ENCODE results near the gene ARAP3. TPM values are rescaled to one million over a fixed set of nuclear protein-coding genes. Genes with fewer than 3 reads are reported as not detected.

Gene ARAP3
- total RNA-seq, 2 donors from 2014 or later = 3.9 to 4.6 TPM

- no peaks in the 10 kb centered on the region for H3K9me3 ChIP-seq
- H3K4me1 ChIP-seq = peaks cover 14% of the 10 kb centered on the region
- no peaks in the 10 kb centered on the region for H3K36me3 ChIP-seq (replicated peaks in 1 of 2; ENCODE audit: insufficient read depth in 1 of 2, low read depth in 2 of 2)
- TF ChIP-seq POLR2A (IDR thresholded peaks at IDR 0.05) (no peak), CTCF (IDR thresholded peaks at IDR 0.05) (peak; percentile 97 to 99 (median 98))
- intact Hi-C loops (cut with DNase I) = loop anchor here (5.0 kb wide), 1 partner anchor 265 kb away; the partner anchor contains the start of gene PCDH12
- H3K27ac ChIP-seq = no peak overlapping the region
- ATAC-seq (peak; percentile 95), DNase-seq (peak; percentile 85 to 90 (median 88))
- H3K4me3 ChIP-seq = no peak overlapping the region
- 3 to 5% methylated on average over 18 to 30 of the region's 30 CpGs for WGBS, 2 donors
- H3K27me3 ChIP-seq = no peaks in the 10 kb centered on the region
Observed at GRCh38 chr5:141691867-141692532, 10.0 kb upstream of the ARAP3 start.

GRCh38 chr5:141691286-141691866 lies 9.3 kb upstream of the ARAP3 start:
- H3K27ac ChIP-seq = no peak overlapping the region
- 47 to 54% methylated on average over 9 of the region's 9 CpGs for WGBS, 2 donors
- ATAC-seq (no peak), DNase-seq (no peak)
- intact Hi-C loops (cut with DNase I) = loop anchor here (5.0 kb wide), 1 partner anchor 266 kb away; the partner anchor contains the start of gene PCDH12
- H3K4me3 ChIP-seq = no peak overlapping the region
- H3K27me3 ChIP-seq = no peaks in the 10 kb centered on the region
- peaks cover 14% of the 10 kb centered on the region for H3K4me1 ChIP-seq
- TF ChIP-seq CTCF (IDR thresholded peaks at IDR 0.05) = no peak
- no peak for TF ChIP-seq POLR2A (IDR thresholded peaks at IDR 0.05)
- no peaks in the 10 kb centered on the region for H3K36me3 ChIP-seq (replicated peaks in 1 of 2; ENCODE audit: insufficient read depth in 1 of 2, low read depth in 2 of 2)
- H3K9me3 ChIP-seq = no peaks in the 10 kb centered on the region

- ATAC-seq (no peak), DNase-seq (no peak)
- H3K9me3 ChIP-seq = no peaks in the 10 kb centered on the region
- H3K27ac ChIP-seq = no peak overlapping the region
- H3K4me1 ChIP-seq = peaks cover 9% of the 10 kb centered on the region
- intact Hi-C loops (cut with DNase I) = no loop called here
- no peaks in the 10 kb centered on the region for H3K27me3 ChIP-seq
- H3K36me3 ChIP-seq (replicated peaks in 1 of 2; ENCODE audit: insufficient read depth in 1 of 2, low read depth in 2 of 2) = no peaks in the 10 kb centered on the region
- TF ChIP-seq CTCF (IDR thresholded peaks at IDR 0.05) = no peak
- no peak for TF ChIP-seq POLR2A (IDR thresholded peaks at IDR 0.05)
- 55 to 74% methylated on average over 3 of the region's 3 CpGs for WGBS, 2 donors
- no peak overlapping the region for H3K4me3 ChIP-seq
Observed at GRCh38 chr5:141686648-141687416, 4.8 kb upstream of the ARAP3 start.

GRCh38 chr5:141685591-141685990 lies 3.6 kb upstream of the ARAP3 start:
- DNase-seq (no peak), ATAC-seq (no peak)
- Histone ChIP-seq H3K27me3 (no peaks in the 10 kb centered on the region), H3K9me3 (no peaks in the 10 kb centered on the region), H3K36me3 (replicated peaks in 1 of 2; ENCODE audit: insufficient read depth in 1 of 2, low read depth in 2 of 2) (no peaks in the 10 kb centered on the region), H3K27ac (no peak overlapping the region), H3K4me1 (peaks cover 13% of the 10 kb centered on the region), H3K4me3 (no peak overlapping the region)
- TF ChIP-seq CTCF (IDR thresholded peaks at IDR 0.05) = no peak
- no peak for TF ChIP-seq POLR2A (IDR thresholded peaks at IDR 0.05)
- WGBS, 2 donors = 64 to 93% methylated on average over 1 of the region's 1 CpG
- intact Hi-C loops (cut with DNase I) = no loop called here

Measured in body of pancreas (tissue), 4 donors.